ENCODE data around the gene TULP4. TPM values are rescaled to one million over a fixed set of nuclear protein-coding genes. Genes with fewer than 3 reads are reported as not detected.
"Not testable (repeated sequence)": the region's sequence is repeated elsewhere in the genome, so short reads cannot be mapped to it uniquely, and the experiment has no call there.

The TULP4 gene
- total RNA-seq, 2 donors from 2014 or later = 66.3 to 71.9 TPM

DNA sequence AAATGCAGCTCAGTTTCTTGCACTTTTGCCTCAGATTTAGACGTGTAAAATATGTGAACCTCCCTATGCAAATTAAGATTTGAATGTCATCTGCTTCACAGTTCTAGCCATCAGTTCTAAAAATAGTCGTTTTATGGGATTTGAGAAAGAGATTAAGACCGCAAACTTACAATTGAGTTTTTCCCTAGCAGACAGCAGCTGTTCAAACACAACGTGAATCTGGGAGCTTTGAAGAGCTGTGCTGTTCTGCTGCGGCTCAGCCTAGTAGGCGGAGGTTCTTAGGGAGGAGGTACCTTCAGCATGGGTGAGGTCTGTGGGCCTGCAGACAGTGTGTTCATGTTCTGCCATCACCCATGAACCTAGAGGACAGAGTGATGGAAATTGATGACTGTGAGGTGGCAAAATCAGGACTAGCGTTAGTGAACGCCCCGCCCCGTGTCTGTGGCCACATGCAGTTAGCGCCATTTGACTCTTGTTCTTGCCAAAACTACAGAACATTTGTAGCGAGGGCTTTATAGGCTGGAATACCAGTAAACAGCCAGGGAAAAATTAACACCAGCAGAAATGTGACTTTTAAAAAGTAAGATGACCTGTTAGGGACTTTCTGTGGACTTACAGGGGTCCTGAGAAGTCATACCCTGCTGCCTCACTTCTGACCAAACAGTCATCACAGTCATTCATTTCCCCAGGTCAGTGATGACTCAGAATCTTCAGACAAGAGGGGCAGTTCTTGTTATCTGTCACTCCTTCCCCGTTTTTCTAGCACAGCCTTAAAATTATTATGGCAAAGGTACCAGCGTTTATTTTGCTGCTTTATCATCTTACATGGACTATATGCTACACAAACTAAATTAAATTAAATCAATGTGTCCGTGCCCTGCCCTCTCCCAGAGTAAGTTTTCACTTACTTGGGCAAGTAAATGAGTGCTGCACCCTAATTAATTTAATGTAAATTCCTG, 163.4 kb downstream of the TULP4 start:
- intact Hi-C loops (cut with DNase I) = no loop called here
- DNase-seq (ENCODE audit: low spot score) = no peak

DNA sequence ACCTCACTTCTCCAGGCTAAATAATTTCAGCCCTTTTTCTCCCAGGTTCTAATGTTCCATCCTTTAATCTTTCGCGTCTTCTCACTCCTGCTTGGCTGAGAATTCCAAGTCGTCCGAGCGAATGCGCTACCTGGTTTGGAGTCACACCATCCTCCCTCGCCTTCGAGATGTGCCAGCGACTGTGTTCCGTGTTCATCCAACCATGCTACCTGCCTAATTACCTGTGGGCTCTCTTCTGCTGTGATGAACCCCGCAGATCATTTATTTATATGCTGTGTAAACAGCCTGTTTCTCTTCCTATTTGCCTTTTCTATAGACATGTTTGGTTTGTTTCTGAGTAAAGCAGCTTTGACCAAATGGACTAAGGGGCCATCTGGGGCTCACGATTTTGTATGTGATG, 164.1 kb downstream of the TULP4 start:
- intact Hi-C loops (cut with DNase I) = no loop called here
- DNase-seq (ENCODE audit: low spot score) = no peak

DNA sequence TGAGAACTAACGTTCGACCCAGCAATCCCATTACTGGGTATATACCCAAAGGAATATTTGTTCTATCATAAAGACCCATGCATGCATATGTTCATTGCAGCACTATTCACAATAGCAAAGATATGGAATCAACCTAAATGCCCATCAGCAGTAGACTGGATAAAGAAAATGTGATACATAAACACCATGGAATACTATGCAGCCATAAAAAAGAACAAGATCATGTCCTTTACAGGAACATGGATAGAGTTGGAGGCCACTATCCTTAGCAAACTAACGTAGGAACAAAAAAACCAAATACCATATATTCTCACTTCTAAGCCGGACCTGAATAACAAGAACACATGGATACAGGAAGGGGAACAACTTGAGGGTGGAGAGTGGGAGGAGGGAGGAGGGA, 165.5 kb downstream of the TULP4 start:
- intact Hi-C loops (cut with DNase I); DNase-seq (ENCODE audit: low spot score): not testable (repeated sequence)

DNA sequence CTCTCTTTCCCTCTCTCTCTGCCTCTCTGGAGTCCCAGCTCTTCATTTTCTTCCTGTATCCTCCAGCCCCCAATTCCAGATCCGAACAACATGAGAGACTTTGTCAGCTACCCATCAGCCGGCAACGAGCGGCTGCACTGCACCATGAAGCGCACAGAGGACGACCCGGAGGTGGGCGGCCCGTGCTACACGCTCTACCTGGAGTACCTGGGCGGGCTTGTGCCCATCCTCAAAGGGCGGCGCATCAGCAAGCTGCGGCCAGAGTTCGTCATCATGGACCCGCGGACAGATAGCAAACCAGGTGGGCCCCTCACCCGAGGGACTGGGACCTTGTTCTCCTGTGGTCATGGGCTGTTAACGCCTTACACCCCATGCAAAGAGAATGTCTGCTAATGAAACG, 168.7 kb downstream of the TULP4 start:
- intact Hi-C loops (cut with DNase I) = no loop called here
- DNase-seq (ENCODE audit: low spot score) = no peak

DNA sequence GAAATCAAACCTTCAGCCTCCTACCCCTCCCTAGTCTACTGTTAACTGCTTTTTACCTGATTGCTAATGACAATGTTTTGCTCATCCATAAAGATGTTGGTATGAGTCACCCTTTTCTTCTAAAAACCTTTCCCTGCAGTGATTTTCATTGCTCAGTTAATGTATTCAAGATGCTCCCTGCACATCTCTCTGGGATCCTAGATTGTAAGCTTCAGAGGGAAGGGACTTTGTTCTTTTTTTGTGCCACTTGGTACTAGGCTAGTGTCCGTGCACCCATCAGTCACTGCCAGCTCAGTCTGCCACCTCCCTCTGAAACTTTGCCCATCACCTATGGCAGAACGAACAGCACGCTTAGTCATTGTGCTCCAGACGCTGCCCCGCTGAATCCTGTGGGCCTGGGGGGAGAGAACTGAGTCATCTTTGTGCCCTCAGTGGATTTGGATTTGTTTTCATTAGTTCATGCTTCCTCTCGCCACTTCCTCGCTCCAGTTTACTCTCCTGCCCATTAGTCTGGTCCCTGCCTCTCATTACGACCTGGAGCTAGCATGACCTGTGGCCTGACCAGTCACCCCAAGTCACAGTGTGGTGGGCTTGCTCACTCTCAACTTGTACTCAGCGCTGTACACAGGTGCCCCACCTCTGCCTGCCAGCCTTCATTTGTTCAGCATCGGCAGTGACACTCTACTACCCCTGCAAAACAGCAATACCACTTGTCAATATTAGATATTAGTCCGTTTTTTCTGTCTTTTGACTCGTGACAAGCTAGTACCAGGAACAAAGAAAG, 169.6 kb downstream of the TULP4 start:
- intact Hi-C loops (cut with DNase I) = no loop called here

DNA sequence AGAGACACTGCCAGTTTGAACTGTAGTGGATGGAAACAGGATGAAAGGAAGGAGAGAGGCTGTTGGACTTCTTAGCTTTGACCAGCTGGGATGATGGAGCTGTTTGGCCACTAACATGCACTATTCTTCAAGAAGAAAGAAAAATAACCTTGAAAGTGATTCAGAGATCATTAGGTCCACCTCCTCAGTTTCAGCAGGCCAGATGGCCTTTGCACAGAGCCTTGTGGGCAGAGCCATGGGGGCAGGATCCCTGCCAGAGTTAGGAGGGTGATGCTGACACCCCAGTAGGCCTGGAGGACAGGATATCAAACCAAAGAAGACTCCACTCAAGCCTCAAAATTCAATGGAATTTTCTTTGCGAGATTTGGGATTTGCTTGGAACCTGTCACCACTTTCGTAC, 173.2 kb downstream of the TULP4 start:
- no peak for DNase-seq (ENCODE audit: low spot score)
- intact Hi-C loops (cut with DNase I) = no loop called here

More for the DNA sequence above, 169.6 kb downstream of the TULP4 start:
- no peak for DNase-seq (ENCODE audit: low spot score)

DNA sequence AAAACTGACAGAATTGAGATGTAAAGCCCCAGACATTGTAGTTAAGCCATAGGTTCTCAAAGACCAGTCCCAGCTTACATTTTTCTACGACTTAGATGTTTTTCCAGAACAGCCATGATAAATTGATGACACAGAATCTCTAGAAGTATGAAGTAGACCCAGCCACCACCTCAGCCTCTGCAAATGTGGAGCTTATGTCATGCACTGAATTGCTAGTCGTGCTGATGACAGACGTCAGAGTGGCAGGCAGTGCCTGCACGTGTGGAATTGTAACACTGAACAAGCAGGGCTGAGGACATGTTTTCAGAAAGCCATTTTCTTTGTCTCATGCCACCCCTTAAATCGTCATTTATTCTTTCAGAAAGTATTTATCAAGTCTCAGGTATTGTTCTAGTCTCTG, 175.2 kb downstream of the TULP4 start:
- no peak for DNase-seq (ENCODE audit: low spot score)
- intact Hi-C loops (cut with DNase I) = no loop called here

DNA sequence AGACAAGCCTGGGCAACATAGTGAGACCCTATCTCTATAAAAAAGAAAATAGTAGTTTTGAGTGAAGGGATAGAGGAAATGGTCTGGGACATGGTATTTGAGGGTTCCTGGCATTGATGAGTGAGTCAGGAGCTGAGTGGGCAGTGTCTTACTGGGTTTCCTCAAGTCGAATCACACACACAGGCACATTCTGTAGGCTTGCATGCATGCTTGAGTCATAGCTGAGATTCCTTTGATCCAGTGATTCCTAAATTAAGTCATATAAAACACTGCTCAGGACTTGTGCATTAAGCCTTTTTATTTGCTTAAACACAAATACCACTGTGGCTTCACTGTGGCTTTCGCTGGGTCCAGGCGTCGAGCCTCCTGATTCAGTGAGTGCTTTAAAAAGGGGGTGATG, 175.8 kb downstream of the TULP4 start:
- intact Hi-C loops (cut with DNase I) = no loop called here

DNA sequence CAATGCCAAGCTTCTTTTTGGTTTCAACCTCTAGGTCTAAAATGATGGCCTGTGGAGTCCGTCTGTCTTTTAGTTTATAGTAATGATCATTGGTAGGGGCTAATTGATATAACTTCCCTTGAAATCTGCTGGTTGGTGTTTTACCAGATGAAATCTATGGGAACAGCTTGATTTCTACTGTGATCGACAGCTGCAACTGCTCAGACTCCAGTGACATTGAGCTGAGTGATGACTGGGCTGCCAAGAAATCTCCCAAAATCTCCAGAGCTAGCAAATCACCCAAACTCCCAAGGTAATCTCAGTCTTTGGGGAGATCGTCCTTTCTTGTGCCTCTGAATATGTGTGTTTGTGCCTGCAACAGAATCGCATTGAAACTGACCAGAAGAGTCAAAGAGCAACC, 177.2 kb downstream of the TULP4 start:
- intact Hi-C loops (cut with DNase I) = no loop called here
- no peak for DNase-seq (ENCODE audit: low spot score)

More for the DNA sequence above, 175.8 kb downstream of the TULP4 start:
- DNase-seq (ENCODE audit: low spot score) = no peak

DNA sequence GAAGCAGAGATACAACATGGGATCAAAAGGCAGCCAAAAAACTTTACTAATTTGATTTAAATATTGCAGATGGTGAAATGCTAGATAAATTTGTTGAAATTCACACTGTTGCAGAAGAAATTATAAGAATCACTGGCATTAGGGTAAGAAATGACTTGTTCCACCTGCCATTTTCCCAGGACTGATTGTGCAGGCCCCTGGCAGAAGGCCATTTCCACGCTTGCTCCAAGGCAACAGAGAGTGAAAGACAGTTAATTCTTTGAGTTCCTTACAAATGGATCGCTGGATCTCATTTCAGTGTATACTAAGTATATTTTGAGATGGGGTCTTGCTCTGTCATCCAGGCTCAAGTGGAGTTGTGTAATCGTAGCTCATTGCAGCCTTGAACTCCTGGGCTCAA, 180.6 kb downstream of the TULP4 start:
- intact Hi-C loops (cut with DNase I) = no loop called here
- DNase-seq (ENCODE audit: low spot score) = no peak

DNA sequence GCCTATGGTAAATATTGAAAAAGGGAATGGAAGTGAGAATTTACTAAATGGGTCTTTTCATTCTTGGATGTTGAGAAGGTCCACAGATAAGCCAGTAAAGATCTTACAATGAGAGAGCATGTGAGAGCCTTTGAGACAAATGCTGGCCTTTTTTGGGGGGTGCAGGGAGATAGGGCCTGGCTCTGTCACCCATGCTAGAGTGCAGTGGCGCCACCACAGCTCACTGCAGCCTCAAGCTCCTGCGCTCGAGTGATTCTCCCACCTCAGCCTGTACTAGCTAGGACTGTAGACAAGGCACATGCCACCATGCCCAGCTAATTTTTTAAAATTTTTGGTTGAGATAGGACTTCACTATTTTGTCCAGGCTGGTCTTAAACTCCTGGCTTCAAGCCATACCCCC, 184.4 kb downstream of the TULP4 start:
- DNase-seq (ENCODE audit: low spot score) = no peak
- intact Hi-C loops (cut with DNase I) = loop anchor here in 1 of 2 donors (5.0 kb wide), 1 partner anchor 569 kb away; no protein-coding TSS in a partner anchor

DNA sequence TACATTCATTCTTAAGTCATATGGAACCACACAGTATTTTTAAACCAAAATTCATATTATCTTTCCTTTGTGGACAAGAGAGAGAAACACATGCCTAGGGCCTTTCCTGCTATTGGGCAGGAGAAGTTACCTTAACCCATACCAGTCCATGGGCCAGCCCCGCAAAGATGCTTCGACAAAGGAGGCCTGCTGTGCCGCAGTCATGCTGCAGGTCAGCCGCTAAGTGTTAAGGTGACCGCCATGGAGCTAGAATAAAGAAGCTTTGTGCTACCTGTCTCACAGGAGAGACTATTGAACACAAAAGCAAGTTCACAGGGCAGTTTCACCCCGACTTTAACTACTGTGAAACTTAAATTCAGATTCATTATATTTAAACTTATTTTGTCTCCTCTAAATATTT, 185.4 kb downstream of the TULP4 start:
- intact Hi-C loops (cut with DNase I) = loop anchor here in 1 of 2 donors (5.0 kb wide), 1 partner anchor 570 kb away; no protein-coding TSS in a partner anchor
- DNase-seq (ENCODE audit: low spot score) = no peak

DNA sequence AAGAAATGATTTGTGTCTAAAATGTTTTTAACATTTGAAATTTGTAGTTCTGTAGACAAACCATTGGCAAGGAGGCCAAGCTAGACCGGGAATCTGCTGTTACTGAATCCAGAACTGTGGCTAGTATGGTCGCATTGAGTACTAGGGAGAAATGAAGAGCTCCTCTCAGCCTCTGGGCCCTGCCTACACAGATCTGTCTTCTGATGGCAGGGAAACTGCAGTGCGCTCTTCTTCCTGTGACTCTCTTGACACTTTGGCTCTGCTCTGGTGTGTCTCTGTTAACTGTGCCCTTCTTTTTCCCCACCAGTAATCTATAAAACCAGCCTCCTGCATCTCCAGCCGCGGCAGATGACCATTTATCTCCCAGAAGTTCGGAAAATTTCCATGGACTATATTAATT, 186.1 kb downstream of the TULP4 start:
- intact Hi-C loops (cut with DNase I) = loop anchor here in 1 of 2 donors (5.0 kb wide), 1 partner anchor 571 kb away; no protein-coding TSS in a partner anchor
- no peak for DNase-seq (ENCODE audit: low spot score)

DNA sequence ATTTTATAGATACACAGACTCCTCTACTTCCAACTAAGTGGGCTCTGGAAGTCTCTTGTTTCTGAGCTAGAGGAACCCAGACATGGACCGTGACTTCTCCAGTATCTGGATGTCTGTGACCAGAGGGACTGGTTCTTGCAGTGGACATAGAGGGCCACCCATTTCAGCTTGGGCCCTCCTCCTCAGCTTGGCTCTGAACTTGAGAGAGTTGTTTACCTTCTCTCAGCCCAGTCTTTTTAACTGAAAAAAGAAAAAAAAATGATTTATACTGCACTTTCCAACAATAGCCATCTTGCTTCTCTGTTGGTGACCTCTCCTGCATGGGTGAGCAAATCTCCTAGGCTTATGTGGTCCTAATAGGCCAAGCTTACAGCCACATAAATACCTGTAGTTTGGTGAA, 187.3 kb downstream of the TULP4 start:
- no peak for DNase-seq (ENCODE audit: low spot score)
- intact Hi-C loops (cut with DNase I) = loop anchor here in 1 of 2 donors (5.0 kb wide), 1 partner anchor 572 kb away; no protein-coding TSS in a partner anchor

DNA sequence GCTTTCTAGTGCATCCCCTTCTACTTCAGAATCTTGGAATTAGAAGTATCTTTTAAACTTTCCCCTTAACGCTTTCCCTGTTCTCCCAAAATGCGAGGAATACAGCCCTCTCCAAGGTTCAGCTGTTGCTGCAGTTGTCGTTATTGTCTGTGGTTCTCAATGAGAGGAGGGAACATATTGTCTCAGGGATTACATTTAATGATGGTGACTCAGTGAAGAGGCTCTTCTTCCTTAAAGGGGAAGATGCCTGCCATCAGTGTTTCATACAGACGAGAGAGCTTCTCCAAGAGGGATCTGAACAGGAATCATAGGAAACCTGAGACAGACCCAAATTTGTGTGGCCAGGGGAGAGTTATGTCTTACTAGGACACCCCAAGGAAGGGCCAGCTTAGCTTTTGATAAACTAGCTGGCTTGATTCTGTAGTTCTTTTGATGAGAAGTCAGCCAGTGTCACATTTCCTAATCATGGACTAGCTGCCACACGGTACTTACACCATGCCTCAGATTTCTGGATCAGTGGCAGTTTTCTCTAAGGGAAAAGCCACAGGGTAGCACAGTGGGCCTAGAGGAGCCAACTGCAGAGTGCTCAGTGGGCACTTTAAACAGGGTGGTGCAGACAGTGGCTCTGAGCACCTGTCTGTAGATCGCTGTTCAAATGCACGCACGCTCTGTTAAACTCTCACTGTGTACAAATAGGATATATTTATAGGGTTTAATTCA, 187.9 kb downstream of the TULP4 start:
- intact Hi-C loops (cut with DNase I) = no loop called here
- DNase-seq (ENCODE audit: low spot score) = no peak

DNA sequence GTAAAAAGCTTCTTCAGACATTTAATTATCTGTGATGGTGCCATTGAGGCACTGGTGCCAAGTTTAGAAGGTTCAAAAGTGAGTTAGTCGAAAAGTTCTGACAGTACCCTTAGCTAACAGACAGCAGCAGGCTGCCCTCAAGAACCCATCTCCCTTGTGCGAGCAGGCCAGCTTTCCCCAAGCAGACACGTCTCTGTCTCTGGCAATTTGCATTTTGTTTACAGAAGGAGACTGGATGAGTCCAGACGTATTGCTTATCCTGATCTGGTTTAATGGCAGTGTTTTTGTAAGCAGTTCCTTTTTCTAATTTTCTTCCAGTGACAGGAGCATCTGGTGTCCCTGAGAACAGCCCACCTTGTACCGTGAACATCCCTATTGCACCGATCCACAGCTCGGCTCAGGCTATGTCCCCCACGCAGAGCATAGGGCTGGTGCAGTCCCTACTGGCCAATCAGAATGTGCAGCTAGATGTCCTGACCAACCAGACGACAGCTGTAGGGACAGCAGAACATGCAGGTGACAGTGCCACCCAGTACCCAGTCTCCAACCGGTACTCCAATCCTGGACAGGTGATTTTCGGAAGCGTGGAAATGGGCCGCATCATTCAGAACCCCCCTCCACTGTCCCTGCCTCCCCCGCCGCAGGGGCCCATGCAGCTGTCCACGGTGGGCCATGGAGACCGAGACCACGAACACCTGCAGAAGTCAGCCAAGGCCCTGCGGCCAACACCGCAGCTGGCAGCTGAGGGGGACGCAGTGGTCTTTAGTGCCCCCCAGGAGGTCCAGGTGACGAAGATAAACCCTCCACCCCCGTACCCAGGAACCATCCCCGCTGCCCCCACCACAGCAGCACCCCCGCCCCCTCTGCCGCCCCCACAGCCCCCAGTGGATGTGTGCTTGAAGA, 189.3 kb downstream of the TULP4 start:
- DNase-seq (ENCODE audit: low spot score) = no peak
- intact Hi-C loops (cut with DNase I) = no loop called here

DNA sequence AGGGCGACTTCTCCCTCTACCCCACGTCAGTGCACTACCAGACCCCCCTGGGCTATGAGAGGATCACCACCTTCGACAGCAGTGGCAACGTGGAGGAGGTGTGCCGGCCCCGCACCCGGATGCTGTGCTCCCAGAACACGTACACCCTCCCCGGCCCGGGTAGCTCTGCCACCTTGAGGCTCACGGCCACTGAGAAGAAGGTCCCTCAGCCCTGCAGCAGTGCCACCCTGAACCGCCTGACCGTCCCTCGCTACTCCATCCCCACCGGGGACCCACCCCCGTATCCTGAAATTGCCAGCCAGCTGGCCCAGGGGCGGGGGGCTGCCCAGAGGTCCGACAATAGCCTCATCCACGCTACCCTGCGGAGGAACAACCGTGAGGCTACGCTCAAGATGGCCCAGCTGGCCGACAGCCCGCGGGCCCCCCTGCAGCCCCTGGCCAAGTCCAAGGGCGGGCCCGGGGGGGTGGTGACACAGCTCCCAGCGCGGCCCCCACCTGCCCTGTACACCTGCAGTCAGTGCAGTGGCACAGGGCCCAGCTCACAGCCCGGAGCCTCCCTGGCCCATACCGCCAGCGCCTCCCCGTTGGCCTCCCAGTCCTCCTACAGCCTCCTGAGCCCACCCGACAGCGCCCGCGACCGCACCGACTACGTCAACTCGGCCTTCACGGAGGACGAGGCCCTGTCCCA, 190.1 kb downstream of the TULP4 start:
- intact Hi-C loops (cut with DNase I) = no loop called here
- no peak for DNase-seq (ENCODE audit: low spot score)

DNA sequence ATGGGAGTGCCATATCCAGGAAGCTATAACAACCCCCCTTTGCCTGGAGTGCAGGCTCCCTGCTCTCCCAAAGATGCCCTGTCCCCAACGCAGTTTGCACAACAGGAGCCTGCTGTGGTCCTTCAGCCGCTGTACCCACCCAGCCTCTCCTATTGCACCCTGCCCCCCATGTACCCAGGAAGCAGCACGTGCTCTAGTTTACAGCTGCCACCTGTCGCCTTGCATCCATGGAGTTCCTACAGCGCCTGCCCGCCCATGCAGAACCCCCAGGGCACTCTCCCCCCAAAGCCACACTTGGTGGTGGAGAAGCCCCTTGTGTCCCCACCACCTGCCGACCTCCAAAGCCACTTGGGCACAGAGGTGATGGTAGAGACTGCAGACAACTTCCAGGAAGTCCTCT, 191.0 kb downstream of the TULP4 start:
- intact Hi-C loops (cut with DNase I) = no loop called here
- no peak for DNase-seq (ENCODE audit: low spot score)

Data from posterior vena cava (tissue), 2 donors.